ENCODE data around the gene GRK5.

GRK5 gene

DNA sequence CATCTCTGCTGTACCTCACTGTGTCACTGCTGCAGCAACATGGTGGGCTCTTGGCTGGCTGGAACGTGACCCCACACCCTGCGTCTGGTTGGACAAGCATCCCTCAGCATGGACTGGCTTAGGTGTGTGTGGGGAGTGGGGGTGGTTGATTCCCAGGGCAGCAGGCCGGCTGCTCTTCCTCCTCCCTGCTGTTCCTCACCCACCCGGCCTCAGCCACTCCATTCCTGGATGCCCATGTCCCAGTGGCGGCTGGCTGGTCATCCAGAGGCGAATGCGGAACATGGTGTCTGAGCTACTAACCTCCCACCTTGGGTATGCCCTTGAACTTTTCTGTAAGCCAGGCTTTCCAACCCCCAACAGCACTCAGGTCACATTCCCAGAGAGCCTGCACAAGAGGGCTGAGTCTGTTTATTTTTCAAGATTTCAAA is 81.2 kb downstream of the GRK5 start:
- Histone ChIP-seq H3K4me3 (ENCODE audit: insufficient read depth in 1 of 2, low read depth in 1 of 2, low read length in 2 of 2) (no peak overlapping the region), H3K27ac (ENCODE audit: low read length, poor library complexity, severe bottlenecking) (no peak overlapping the region), H3K36me3 (ENCODE audit: control insufficient read depth in 1 of 2, insufficient read depth in 2 of 2, low read depth in 1 of 2, low read length in 2 of 2) (no peaks in the 10 kb centered on the region), H2AK5ac (ENCODE audit: low read length, severe bottlenecking) (no peak overlapping the region), H2BK5ac (ENCODE audit: low read depth, low read length, poor library complexity, severe bottlenecking) (no peak overlapping the region), H4K91ac (ENCODE audit: low read length) (peak overlapping the region; percentile 64), H3K4me1 (ENCODE audit: control insufficient read depth, insufficient read depth, low read depth, low read length) (peaks cover 22% of the 10 kb centered on the region), H2BK15ac (ENCODE audit: low read depth, poor library complexity, severe bottlenecking) (peak overlapping the region; percentile 39), H3K27me3 (ENCODE audit: control insufficient read depth in 1 of 2, insufficient read depth in 1 of 2, low read length in 2 of 2) (no peaks in the 10 kb centered on the region), H3K9me3 (ENCODE audit: control insufficient read depth, low read length) (no peaks in the 10 kb centered on the region), H3K14ac (ENCODE audit: low read length in 2 of 2) (peak overlapping the region in 1 of 2 experiments; percentile 45), H3K79me1 (replicated peaks; ENCODE audit: low read length, poor library complexity, severe bottlenecking) (peaks cover 35% of the 10 kb centered on the region), H2BK120ac (ENCODE audit: low read depth, low read length) (no peak overlapping the region), H2AFZ (ENCODE audit: low read depth, low read length) (no peak overlapping the region), H3K4me2 (ENCODE audit: low read length, poor library complexity, severe bottlenecking) (no peak overlapping the region), H3K9ac (ENCODE audit: low read length) (no peak overlapping the region), H3K18ac (ENCODE audit: low read depth in 1 of 2, low read length in 2 of 2) (peak overlapping the region in 1 of 2 experiments; percentile 79), H2BK12ac (ENCODE audit: low read length in 2 of 2) (peak overlapping the region in 1 of 2 experiments; percentile 84), H3K4ac (ENCODE audit: low read depth in 1 of 2, low read length in 2 of 2) (peak overlapping the region in 1 of 2 experiments; percentile 9), H3K23ac (ENCODE audit: low read length in 2 of 2) (peak overlapping the region in 1 of 2 experiments; percentile 87), H4K8ac (ENCODE audit: low read length) (peak overlapping the region; percentile 29)
- 78% methylated on average over 4 of the region's 7 CpGs for WGBS
- no peak for DNase-seq

DNA sequence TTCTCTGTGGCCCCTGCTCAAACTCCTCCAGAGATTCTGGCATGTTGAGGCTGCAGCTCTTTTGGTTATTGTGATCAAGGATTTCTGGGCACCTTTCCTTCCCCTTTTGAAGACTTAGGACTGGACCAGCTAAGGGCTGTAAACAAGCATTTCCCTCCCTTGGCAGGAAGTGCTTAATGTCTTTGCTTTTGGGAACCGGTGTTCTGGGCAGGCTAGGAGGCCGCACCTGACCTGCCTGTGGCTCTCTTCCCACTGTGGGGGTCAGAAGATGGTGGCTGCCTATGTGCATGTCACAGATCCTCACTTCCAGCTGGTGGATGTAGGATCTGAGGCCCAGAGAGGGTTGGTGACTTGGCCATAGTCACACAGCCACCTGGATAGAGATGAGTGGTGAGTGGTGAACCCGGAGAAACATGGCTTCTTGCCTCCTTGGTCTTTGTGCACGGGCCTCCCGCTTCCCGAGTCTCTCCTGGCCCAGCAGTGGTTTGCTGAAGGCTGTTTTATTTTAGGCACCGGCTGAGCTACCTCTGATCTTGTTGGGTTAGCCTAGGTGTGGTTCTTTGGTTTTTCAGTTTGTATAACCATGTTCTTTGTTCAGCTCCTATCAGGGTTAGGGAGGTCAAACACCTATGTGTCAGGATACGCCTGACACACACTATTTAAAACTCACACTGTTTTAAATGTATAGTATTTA is 82.0 kb downstream of the GRK5 start:
- Histone ChIP-seq H2BK5ac (ENCODE audit: low read depth, low read length, poor library complexity, severe bottlenecking) (no peak overlapping the region), H2AK5ac (ENCODE audit: low read length, severe bottlenecking) (no peak overlapping the region), H3K9ac (ENCODE audit: low read length) (no peak overlapping the region), H3K79me1 (replicated peaks; ENCODE audit: low read length, poor library complexity, severe bottlenecking) (peaks cover 36% of the 10 kb centered on the region), H3K27ac (ENCODE audit: low read length, poor library complexity, severe bottlenecking) (no peak overlapping the region), H4K91ac (ENCODE audit: low read length) (peak overlapping the region; percentile 70), H3K4me1 (ENCODE audit: control insufficient read depth, insufficient read depth, low read depth, low read length) (peaks cover 22% of the 10 kb centered on the region), H2AFZ (ENCODE audit: low read depth, low read length) (no peak overlapping the region), H3K36me3 (ENCODE audit: control insufficient read depth in 1 of 2, insufficient read depth in 2 of 2, low read depth in 1 of 2, low read length in 2 of 2) (peaks cover 0 to 3% of the 10 kb centered on the region in 2 experiments), H3K23ac (ENCODE audit: low read length in 2 of 2) (peak overlapping the region in 1 of 2 experiments; percentile 27), H3K9me3 (ENCODE audit: control insufficient read depth, low read length) (no peaks in the 10 kb centered on the region), H3K4me3 (ENCODE audit: insufficient read depth in 1 of 2, low read depth in 1 of 2, low read length in 2 of 2) (no peak overlapping the region), H2BK15ac (ENCODE audit: low read depth, poor library complexity, severe bottlenecking) (no peak overlapping the region), H3K18ac (ENCODE audit: low read depth in 1 of 2, low read length in 2 of 2) (peak overlapping the region; percentile 71 to 79), H3K27me3 (ENCODE audit: control insufficient read depth in 1 of 2, insufficient read depth in 1 of 2, low read length in 2 of 2) (no peaks in the 10 kb centered on the region), H4K8ac (ENCODE audit: low read length) (peak overlapping the region; percentile 16), H3K4me2 (ENCODE audit: low read length, poor library complexity, severe bottlenecking) (no peak overlapping the region), H2BK120ac (ENCODE audit: low read depth, low read length) (no peak overlapping the region), H2BK12ac (ENCODE audit: low read length in 2 of 2) (peak overlapping the region in 1 of 2 experiments; percentile 80), H3K4ac (ENCODE audit: low read depth in 1 of 2, low read length in 2 of 2) (peak overlapping the region in 1 of 2 experiments; percentile 32), H3K14ac (ENCODE audit: low read length in 2 of 2) (peak overlapping the region in 1 of 2 experiments; percentile 86)
- 76% methylated on average over 7 of the region's 8 CpGs for WGBS
- DNase-seq = no peak

DNA sequence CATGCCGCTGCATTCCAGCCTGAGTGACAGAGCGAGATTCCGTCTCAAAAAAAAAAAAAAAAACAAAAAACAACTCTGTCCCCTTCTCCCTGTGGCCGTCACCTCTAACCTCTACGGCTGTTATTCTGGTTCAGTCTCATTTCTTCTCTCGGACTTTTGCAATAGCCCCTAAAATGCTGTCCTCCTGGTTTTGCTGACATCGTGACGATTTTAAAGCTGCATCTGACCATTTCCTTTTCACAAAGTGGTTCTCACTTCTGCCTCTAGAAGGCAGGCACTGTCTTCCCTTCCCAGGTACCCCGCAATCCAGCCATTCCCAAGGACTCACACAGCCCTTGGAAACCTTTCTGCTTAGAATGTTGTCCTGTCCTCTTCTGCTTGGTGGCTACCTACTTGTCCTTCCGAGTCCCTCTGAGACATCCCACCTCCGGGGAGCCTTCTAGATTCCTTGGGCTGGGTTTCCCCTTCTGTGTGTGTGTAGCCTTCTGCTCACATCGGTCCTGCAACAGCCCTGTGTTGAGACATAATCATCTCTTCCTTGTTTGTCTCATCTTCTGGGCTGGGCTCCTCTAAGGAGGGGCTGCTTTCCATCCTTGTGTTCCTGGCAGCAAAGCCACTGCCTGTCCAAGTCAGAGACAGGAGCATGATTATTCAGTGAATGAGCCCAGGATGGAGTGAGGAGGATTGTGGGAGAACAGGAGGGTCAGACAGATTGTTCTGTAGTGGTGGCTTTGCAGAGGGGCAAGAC is 83.1 kb downstream of the GRK5 start:
- Histone ChIP-seq H4K8ac (ENCODE audit: low read length) (no peak overlapping the region), H2BK5ac (ENCODE audit: low read depth, low read length, poor library complexity, severe bottlenecking) (no peak overlapping the region)
- 49% methylated on average over 12 of the region's 12 CpGs for WGBS

More for the DNA sequence above, 83.1 kb downstream of the GRK5 start:
- Histone ChIP-seq H3K9ac (ENCODE audit: low read length) (no peak overlapping the region), H4K91ac (ENCODE audit: low read length) (no peak overlapping the region), H3K14ac (ENCODE audit: low read length in 2 of 2) (no peak overlapping the region), H3K4me2 (ENCODE audit: low read length, poor library complexity, severe bottlenecking) (no peak overlapping the region), H2BK12ac (ENCODE audit: low read length in 2 of 2) (no peak overlapping the region), H2AFZ (ENCODE audit: low read depth, low read length) (no peak overlapping the region), H2AK5ac (ENCODE audit: low read length, severe bottlenecking) (no peak overlapping the region), H3K9me3 (ENCODE audit: control insufficient read depth, low read length) (no peaks in the 10 kb centered on the region), H3K23ac (ENCODE audit: low read length in 2 of 2) (no peak overlapping the region), H3K79me1 (replicated peaks; ENCODE audit: low read length, poor library complexity, severe bottlenecking) (peaks cover 26% of the 10 kb centered on the region), H3K36me3 (ENCODE audit: control insufficient read depth in 1 of 2, insufficient read depth in 2 of 2, low read depth in 1 of 2, low read length in 2 of 2) (peaks cover 0 to 3% of the 10 kb centered on the region in 2 experiments), H3K27ac (ENCODE audit: low read length, poor library complexity, severe bottlenecking) (no peak overlapping the region), H3K4ac (ENCODE audit: low read depth in 1 of 2, low read length in 2 of 2) (no peak overlapping the region), H2BK15ac (ENCODE audit: low read depth, poor library complexity, severe bottlenecking) (no peak overlapping the region), H2BK120ac (ENCODE audit: low read depth, low read length) (no peak overlapping the region), H3K27me3 (ENCODE audit: control insufficient read depth in 1 of 2, insufficient read depth in 1 of 2, low read length in 2 of 2) (no peaks in the 10 kb centered on the region), H3K4me1 (ENCODE audit: control insufficient read depth, insufficient read depth, low read depth, low read length) (peaks cover 16% of the 10 kb centered on the region), H3K18ac (ENCODE audit: low read depth in 1 of 2, low read length in 2 of 2) (no peak overlapping the region), H3K4me3 (ENCODE audit: insufficient read depth in 1 of 2, low read depth in 1 of 2, low read length in 2 of 2) (no peak overlapping the region)
- DNase-seq = peak; percentile 62

All from mesenchymal stem cell (in vitro differentiated cells and primary cell).